Gastroesophageal sphincter (tissue), 4 donors: Measurements from ENCODE around the gene ATP1B2. TPM values are rescaled to one million over a fixed set of nuclear protein-coding genes. Genes with fewer than 3 reads are reported as not detected.

Source experiments
- ATAC-seq: fragments of 150-250 bp; one replicate; pipeline ENCODE4 v1.9.1; 2016; ENCODE audit warnings: mild to moderate bottlenecking, moderate library complexity
- H3K27ac ChIP-seq, 4 donors: fragments of 200-600 bp; sonication (generic) in 3 of 4; 1 replicate in 3 of 4; 2 replicates in 1 of 4; pipeline ENCODE4 v1.5.1; 2016 to 2019
- H3K27me3 ChIP-seq: fragments of 200-600 bp; sonication (generic); one replicate; pipeline ENCODE4 v1.5.1; 2019
- H3K36me3 ChIP-seq, 2 donors: fragments of 200-600 bp; sonication (generic); one replicate each; pipeline ENCODE4 v1.5.1; 2019; ENCODE audit warnings: control low read depth in 1 of 2
- H3K4me1 ChIP-seq, 3 donors: fragments of 200-600 bp; sonication (generic); 1 replicate in 2 of 3; 2 replicates in 1 of 3; pipeline ENCODE4 v1.5.1; 2016 to 2019; ENCODE audit warnings: control low read depth in 2 of 3
- H3K4me3 ChIP-seq, 2 donors: fragments of 200-600 bp; sonication (generic); one replicate each; pipeline ENCODE4 v1.5.1; 2019; ENCODE audit warnings: mild to moderate bottlenecking in 1 of 2, moderate library complexity in 1 of 2
- H3K9me3 ChIP-seq, 3 donors: fragments of 200-600 bp; sonication (generic); one replicate each; pipeline ENCODE4 v1.5.1; 2017 to 2019; ENCODE audit warnings: control low read depth in 2 of 3
- CTCF ChIP-seq, 4 experiments: fragments of 200-600 bp in 2 of 4; fragments of 450-650 bp in 2 of 4; sonication (generic) in 1 of 4; IDR thresholded peaks; one replicate each; pipeline ENCODE4 v1.5.1; 2017 to 2019; ENCODE audit warnings: antibody characterized with exemption in 4 of 4, mild to moderate bottlenecking in 2 of 4, moderate library complexity in 2 of 4
- EP300 ChIP-seq: sonication (generic); formaldehyde crosslinking; IDR thresholded peaks from one replicate; pipeline ENCODE4 v1.6.1; 2017; ENCODE audit warnings: antibody characterized with exemption, mild to moderate bottlenecking
- POLR2A ChIP-seq, 2 donors: fragments of 450-650 bp; IDR thresholded peaks; one replicate each; pipeline ENCODE4 v1.6.1; 2017; ENCODE audit warnings: antibody characterized with exemption in 2 of 2, mild to moderate bottlenecking in 2 of 2, moderate library complexity in 1 of 2
- POLR2AphosphoS5 ChIP-seq: sonication (generic); formaldehyde crosslinking; IDR thresholded peaks from one replicate; pipeline ENCODE4 v1.6.1; 2017; ENCODE audit warnings: antibody characterized with exemption
- WGBS, 2 donors: methylation state at CpG; one replicate each; pipeline ENCODE4 v1.1.5; 2018; ENCODE audit warnings: low coverage in 1 of 2; 5-methylcytosine and 5-hydroxymethylcytosine counted together
- total RNA-seq, 4 donors: library from RNA; depleted of rRNA; stranded (reverse); fragments of >200 nt; gene quantifications; one replicate each; pipeline ENCODE4 v1.1.0, GENCODE V29; 2016

The ATP1B2 gene
- total RNA-seq, 4 donors from 2014 or later: 0.77 to 3.6 (median 2.3) TPM

- Histone ChIP-seq H3K4me3 (peak overlapping the region; percentile 43 to 84), H3K36me3 (peaks cover 0 to 26% of the 10 kb centered on the region in 2 donors), H3K27ac (peak overlapping the region; percentile 52 to 97 (median 96)), H3K9me3 (no peaks in the 10 kb centered on the region), H3K27me3 (no peaks in the 10 kb centered on the region), H3K4me1 (peaks cover 3 to 40% (median 15%) of the 10 kb centered on the region in 3 donors)
- TF ChIP-seq POLR2A (IDR thresholded peaks at IDR 0.05) (no peak), POLR2AphosphoS5 (no peak), EP300 (no peak), CTCF (IDR thresholded peaks at IDR 0.05) (no peak)
- no peak for ATAC-seq
- 11 to 19% methylated on average over 6 of the region's 13 CpGs for WGBS, 2 donors
Observed at GRCh38 chr17:7688808-7689316, 38.1 kb downstream of the ATP1B2 start.

GRCh38 chr17:7695586-7695985 lies 44.9 kb downstream of the ATP1B2 start:
- Histone ChIP-seq H3K27ac (no peak overlapping the region), H3K36me3 (peaks cover 0 to 54% of the 10 kb centered on the region in 2 donors), H3K27me3 (no peaks in the 10 kb centered on the region), H3K4me3 (no peak overlapping the region), H3K9me3 (no peaks in the 10 kb centered on the region), H3K4me1 (no peaks in the 10 kb centered on the region)
- 92 to 97% methylated on average over 5 to 9 of the region's 10 CpGs for WGBS, 2 donors
- TF ChIP-seq POLR2A (IDR thresholded peaks at IDR 0.05) (no peak), EP300 (no peak), CTCF (IDR thresholded peaks at IDR 0.05) (no peak), POLR2AphosphoS5 (no peak)
- ATAC-seq: no peak

- no peak overlapping the region for H3K4me3 ChIP-seq
- H3K9me3 ChIP-seq: no peaks in the 10 kb centered on the region
- ATAC-seq: no peak
- TF ChIP-seq POLR2A (IDR thresholded peaks at IDR 0.05) (no peak), EP300 (no peak), CTCF (IDR thresholded peaks at IDR 0.05) (no peak), POLR2AphosphoS5 (no peak)
- H3K36me3 ChIP-seq: peaks cover 0 to 58% of the 10 kb centered on the region in 2 donors
- peaks cover 23% of the 10 kb centered on the region for H3K27me3 ChIP-seq
- H3K27ac ChIP-seq: no peak overlapping the region
- WGBS, 2 donors: 92 to 98% methylated on average over 4 of the region's 4 CpGs
- no peaks in the 10 kb centered on the region for H3K4me1 ChIP-seq
Observed at GRCh38 chr17:7697828-7698588, 47.3 kb downstream of the ATP1B2 start.

- no peak overlapping the region for H3K4me3 ChIP-seq
- H3K27me3 ChIP-seq: peaks cover 48% of the 10 kb centered on the region
- H3K4me1 ChIP-seq: peaks cover 0 to 20% (median 10%) of the 10 kb centered on the region in 3 donors
- no peak for TF ChIP-seq POLR2A (IDR thresholded peaks at IDR 0.05)
- TF ChIP-seq EP300: no peak
- TF ChIP-seq POLR2AphosphoS5: no peak
- no peak for TF ChIP-seq CTCF (IDR thresholded peaks at IDR 0.05)
- WGBS, 2 donors: 80 to 95% methylated on average over 1 to 7 of the region's 7 CpGs
- no peak for ATAC-seq
- H3K27ac ChIP-seq: no peak overlapping the region
- peaks cover 0 to 46% of the 10 kb centered on the region in 2 donors for H3K36me3 ChIP-seq
- no peaks in the 10 kb centered on the region for H3K9me3 ChIP-seq
Observed at GRCh38 chr17:7700510-7700909, 49.8 kb downstream of the ATP1B2 start.

GRCh38 chr17:7701681-7702080 lies 51.0 kb downstream of the ATP1B2 start:
- H3K27me3 ChIP-seq: peaks cover 60% of the 10 kb centered on the region
- H3K9me3 ChIP-seq: no peaks in the 10 kb centered on the region
- TF ChIP-seq EP300: no peak
- H3K27ac ChIP-seq: no peak overlapping the region
- WGBS, 2 donors: 84% methylated on average over 6 of the region's 14 CpGs; no CpG with 5 or more reads in 1 of the 2 donors
- H3K4me3 ChIP-seq: no peak overlapping the region
- H3K36me3 ChIP-seq: peaks cover 0 to 41% of the 10 kb centered on the region in 2 donors
- no peak for ATAC-seq
- peaks cover 0 to 25% (median 11%) of the 10 kb centered on the region in 3 donors for H3K4me1 ChIP-seq
